Heart left ventricle (tissue), 13 donors: ENCODE results near the gene CNGB1.

Source experiments
- POLR2A ChIP-seq, 2 donors: fragments of 450-650 bp; IDR thresholded peaks; one replicate each; pipeline ENCODE4 v1.6.1; 2017; ENCODE audit warnings: antibody characterized with exemption in 2 of 2, mild to moderate bottlenecking in 2 of 2, moderate library complexity in 2 of 2
- TF ChIP-seq, protein P1 (sequence below), 12 donors: fragments of 200-600 bp; sonication (generic) in 4 of 12; IDR thresholded peaks; one replicate each; pipeline versions ENCODE4 v1.5.0 to v1.8.0; 2018 to 2022; ENCODE audit warnings: antibody characterized with exemption in 12 of 12, mild to moderate bottlenecking in 5 of 12
- donor health status: ischemic (EF 13 %, LVEDD 7.1; RV severe dilation, severe dysfunction).
- donor health status: DM: no; HTN: yes; CAD: no.
- donor health status: DM: no; HTN: no; CAD: no.
- donor health status: ischemic (EF 25% LVEDD 6.9; RV normal size, moderate dysfunction).
- donor health status: ischemic (EF 25% LVEDD 5.7; RV mildly dilated, moderate dysfunction).
- donor health status: ischemic (EF 35%, LVEDD 5.7; RV mildly dilated, moderate dysfunction).
- donor health status: nonischemic (EF 11% LVEDD 7.7; RV severe dilation, severe dysfunction).
- donor health status: DM: yes; HTN: yes; CAD: no.
- donor health status: PGD.
- donor health status: ischemic (EF 29% LVEDD 5.4; RV normal size, mild dysfunction).
- donor health status: nonischemic (EF 23%, LVEDD 6.1; RV moderate dilation, normal function).

DNA sequence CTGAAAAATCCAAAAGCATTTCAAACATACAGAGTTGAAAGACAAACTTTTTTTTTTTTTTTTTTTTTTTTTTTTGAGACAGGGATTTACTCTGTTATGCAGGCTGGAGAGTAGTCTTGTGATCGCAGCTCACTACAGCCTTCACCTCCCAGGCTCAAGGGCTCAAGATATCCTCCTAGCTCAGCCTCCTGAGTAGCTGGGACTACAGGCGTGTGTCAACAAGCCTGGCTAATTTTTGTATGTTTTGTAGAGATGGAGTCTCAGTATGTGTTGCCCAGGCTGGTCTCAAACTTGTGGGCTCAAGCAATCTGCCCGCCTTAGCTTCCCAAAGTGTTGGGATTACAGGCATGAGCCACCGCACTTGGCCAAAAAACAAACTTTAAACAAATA lies 104.4 kb downstream of the CNGB1 start:
- TF ChIP-seq, protein P1, sequence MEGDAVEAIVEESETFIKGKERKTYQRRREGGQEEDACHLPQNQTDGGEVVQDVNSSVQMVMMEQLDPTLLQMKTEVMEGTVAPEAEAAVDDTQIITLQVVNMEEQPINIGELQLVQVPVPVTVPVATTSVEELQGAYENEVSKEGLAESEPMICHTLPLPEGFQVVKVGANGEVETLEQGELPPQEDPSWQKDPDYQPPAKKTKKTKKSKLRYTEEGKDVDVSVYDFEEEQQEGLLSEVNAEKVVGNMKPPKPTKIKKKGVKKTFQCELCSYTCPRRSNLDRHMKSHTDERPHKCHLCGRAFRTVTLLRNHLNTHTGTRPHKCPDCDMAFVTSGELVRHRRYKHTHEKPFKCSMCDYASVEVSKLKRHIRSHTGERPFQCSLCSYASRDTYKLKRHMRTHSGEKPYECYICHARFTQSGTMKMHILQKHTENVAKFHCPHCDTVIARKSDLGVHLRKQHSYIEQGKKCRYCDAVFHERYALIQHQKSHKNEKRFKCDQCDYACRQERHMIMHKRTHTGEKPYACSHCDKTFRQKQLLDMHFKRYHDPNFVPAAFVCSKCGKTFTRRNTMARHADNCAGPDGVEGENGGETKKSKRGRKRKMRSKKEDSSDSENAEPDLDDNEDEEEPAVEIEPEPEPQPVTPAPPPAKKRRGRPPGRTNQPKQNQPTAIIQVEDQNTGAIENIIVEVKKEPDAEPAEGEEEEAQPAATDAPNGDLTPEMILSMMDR (IDR thresholded peaks at IDR 0.05) = no peak
- no peak for TF ChIP-seq POLR2A (IDR thresholded peaks at IDR 0.05)
